HepG2 (cell line): ENCODE data around the gene MEF2A. TPM values are rescaled to one million over a fixed set of nuclear protein-coding genes. Genes with fewer than 3 reads are reported as not detected.

Experiments
- ATAC-seq: fragments of 200-7000 bp; cut with Tn5 transposase; 3 replicates; pipeline ENCODE4 v1.9.1; 2020; ENCODE audit warnings: mild to moderate bottlenecking, moderate library complexity
- BruUV-seq: library from RNA; stranded (reverse); fragments of 400-500 nt; replicated peaks from 2 replicates; lab custom pipeline; 2021; lab: Mats Ljungman, UMichigan
- CTCF ChIA-PET: fragments of 300-600 bp; formaldehyde crosslinking; extraction: SDS; loops from one replicate; lab custom pipeline; 2021; ENCODE audit warnings: low total read pairs, inconsistent platforms, low intra/inter-chr PET ratio; lab: Yijun Ruan, JAX
- POLR2A ChIA-PET: fragments of 350-600 bp; sonication (Branson Sonifier 250); formaldehyde crosslinking; loops from one replicate; lab custom pipeline; 2020; ENCODE audit warnings: antibody characterized with exemption, inconsistent platforms; lab: Yijun Ruan, JAX
- DNase-seq: peaks from one replicate; pipeline ENCODE4 v3.0.0-alpha.2; 2015; ENCODE audit warnings: low spot score
- FAIRE-seq: peaks from 3 replicates; lab custom pipeline; 2011; peaks lifted over from hg19 to GRCh38; lab: Jason Lieb, UNC
- H2AFZ ChIP-seq: one replicate; pipeline ENCODE4 v1.6.1; 2011; ENCODE audit warnings: low read length, inconsistent platforms
- H3K27ac ChIP-seq: fragments of 300-600 bp; 3 replicates; pipeline ENCODE4 v1.8.0; 2011; ENCODE audit warnings: mixed run types, mild to moderate bottlenecking, mixed read lengths, low read length, inconsistent platforms; ENCODE audit not compliant: insufficient read depth; ENCODE audit errors: extremely low read length
- H3K27me3 ChIP-seq, 2 experiments: fragments of 200-600 bp in 1 of 2; 2 replicates in 1 of 2; 3 replicates in 1 of 2; pipeline versions ENCODE4 v1.6.0 to v1.8.0; 2011; ENCODE audit warnings: low read length in 2 of 2, mild to moderate bottlenecking in 2 of 2, moderate library complexity in 2 of 2, inconsistent platforms in 1 of 2; ENCODE audit not compliant: insufficient read depth in 2 of 2, control insufficient read depth in 1 of 2
- H3K36me3 ChIP-seq, 2 experiments: fragments of 200-600 bp in 1 of 2; replicated peaks in 1 of 2; 2 replicates in 1 of 2; 3 replicates in 1 of 2; pipeline versions ENCODE4 v1.5.1 to v1.8.0; 2011; ENCODE audit warnings: low read length in 2 of 2, inconsistent platforms in 1 of 2; ENCODE audit not compliant: insufficient read depth in 2 of 2, control insufficient read depth in 1 of 2
- H3K4me1 ChIP-seq: 2 replicates; pipeline ENCODE4 v1.5.1; 2012; ENCODE audit warnings: low read length, inconsistent platforms; ENCODE audit not compliant: insufficient read depth
- H3K4me2 ChIP-seq: 2 replicates; pipeline ENCODE4 v1.6.0; 2011; ENCODE audit warnings: low read depth, low read length, inconsistent platforms
- H3K4me3 ChIP-seq, 3 experiments: fragments of 200-600 bp in 1 of 3; sonication (generic), shearing (Covaris generic) in 1 of 3; replicated peaks in 1 of 3; 2 replicates each; pipeline ENCODE4 v1.5.1; 2011 to 2016; ENCODE audit warnings: low read length in 3 of 3, inconsistent platforms in 2 of 3, low read depth in 2 of 3, mild to moderate bottlenecking in 2 of 3, control low read depth in 1 of 3, mixed read lengths in 1 of 3; ENCODE audit not compliant: insufficient read depth in 1 of 3
- H3K79me2 ChIP-seq: one replicate; pipeline ENCODE4 v1.6.1; 2011; ENCODE audit warnings: low read length, inconsistent platforms; ENCODE audit not compliant: insufficient read depth
- H3K9ac ChIP-seq: 2 replicates; pipeline ENCODE4 v1.6.0; 2011; ENCODE audit warnings: mild to moderate bottlenecking, low read depth, low read length, inconsistent platforms; ENCODE audit not compliant: insufficient read depth
- H3K9me3 ChIP-seq: 2 replicates; pipeline ENCODE4 v1.5.1; 2012; ENCODE audit warnings: mild to moderate bottlenecking, low read length
- H4K20me1 ChIP-seq: 2 replicates; pipeline ENCODE4 v1.6.0; 2011; ENCODE audit warnings: inconsistent platforms, mild to moderate bottlenecking, low read length, moderate library complexity; ENCODE audit not compliant: insufficient read depth
- HMGA1 ChIP-seq: sonication (generic); formaldehyde crosslinking; conservative IDR thresholded peaks from 2 replicates; pipeline ENCODE4 v1.4.0; 2020; ENCODE audit warnings: missing genetic modification reagents
- HOXA3 ChIP-seq: sonication (generic); formaldehyde crosslinking; IDR thresholded peaks from 2 replicates; pipeline ENCODE4 v1.5.0; 2020; ENCODE audit warnings: missing genetic modification reagents
- KDM1A ChIP-seq: IDR thresholded peaks from 2 replicates; pipeline ENCODE4 v1.6.1; 2016; ENCODE audit warnings: missing compliant biosample characterization
- KDM5B ChIP-seq: sonication (generic); formaldehyde crosslinking; IDR thresholded peaks from 2 replicates; pipeline ENCODE4 v1.4.0; 2020; ENCODE audit warnings: missing genetic modification reagents, mild to moderate bottlenecking, borderline replicate concordance
- MTERF4 ChIP-seq: sonication (generic); formaldehyde crosslinking; IDR thresholded peaks from 2 replicates; pipeline ENCODE4 v1.8.0; 2023; ENCODE audit warnings: mild to moderate bottlenecking, missing genetic modification reagents
- NFYB ChIP-seq: sonication (generic); formaldehyde crosslinking; IDR thresholded peaks from 2 replicates; pipeline ENCODE4 v1.4.0; 2020; ENCODE audit warnings: missing genetic modification reagents
- PAX8 ChIP-seq: sonication (generic); formaldehyde crosslinking; IDR thresholded peaks from 2 replicates; pipeline ENCODE4 v1.8.0; 2022; ENCODE audit warnings: mild to moderate bottlenecking, missing genetic modification reagents, borderline replicate concordance
- PBX3 ChIP-seq: sonication (generic); formaldehyde crosslinking; IDR thresholded peaks from 2 replicates; pipeline ENCODE4 v1.8.1; 2023; ENCODE audit warnings: missing genetic modification reagents, inconsistent platforms, borderline replicate concordance
- POLR2AphosphoS2 ChIP-seq: IDR thresholded peaks from 2 replicates; pipeline ENCODE4 v1.6.1; 2011; ENCODE audit warnings: low read depth, low read length, improper control_type of control experiment
- PRPF4 ChIP-seq: fragments of 200-400 bp; formaldehyde crosslinking; IDR thresholded peaks from 2 replicates; pipeline ENCODE4 v1.6.1; 2016; ENCODE audit warnings: low read length, low read depth; ENCODE audit not compliant: poor library complexity, severe bottlenecking
- TRIM22 ChIP-seq: fragments of 450-650 bp; IDR thresholded peaks from 2 replicates; pipeline ENCODE4 v1.6.1; 2017
- ZHX1 ChIP-seq: sonication (generic); formaldehyde crosslinking; IDR thresholded peaks from 2 replicates; pipeline ENCODE4 v1.8.1; 2022; ENCODE audit warnings: low read depth, mild to moderate bottlenecking, missing genetic modification reagents
- ZNF510 ChIP-seq: sonication (generic); formaldehyde crosslinking; IDR thresholded peaks from 2 replicates; pipeline ENCODE4 v1.4.0; 2020; ENCODE audit warnings: low read depth, mild to moderate bottlenecking, missing genetic modification reagents
- ZNF530 ChIP-seq: sonication (generic); formaldehyde crosslinking; IDR thresholded peaks from 2 replicates; pipeline ENCODE4 v1.5.0; 2020; ENCODE audit warnings: low read depth, mild to moderate bottlenecking, missing genetic modification reagents
- WGBS: methylation state at CpG from one replicate; pipeline ENCODE4 v1.1.6; 2017; ENCODE audit warnings: low lambda C conversion rate; 5-methylcytosine and 5-hydroxymethylcytosine counted together
- in situ Hi-C: cut with HindIII; loops from 2 replicates; pipeline ENCODE4 v1.10.0; 2017; ENCODE audit warnings: low pct_unique_long_range_greater_than_20kb; ENCODE audit not compliant: extremely low pct_ligation_motif_present
- intact Hi-C: fragments of 100-400 bp; cut with micrococcal nuclease; formaldehyde crosslinking; loops from one replicate; pipeline ENCODE4 v1.10.0; 2022; ENCODE audit not compliant: unreplicated experiment
- polyA plus RNA-seq, 8 experiments: library from polyadenylated mRNA; depleted of rRNA in 3 of 8; stranded (reverse) in 7 of 8; unstranded in 1 of 8; fragments of >200 nt; fragmentation: Illumina TruSeq in 4 of 8; extraction: Trizol in 4 of 8; gene quantifications; 2 replicates each; pipeline versions ENCODE4 v1.2.1 to v1.2.3, GENCODE V29; 2011 to 2016; ENCODE audit warnings: low read depth in 4 of 8, missing spikeins in 1 of 8, mixed read lengths in 1 of 8; ENCODE audit not compliant: insufficient read depth in 1 of 8
- total RNA-seq, 5 experiments: library from RNA; depleted of rRNA; stranded (reverse); fragments of >200 nt; fragmentation: Illumina TruSeq; extraction: Trizol; gene quantifications; 2 replicates each; pipeline ENCODE4 v1.2.3, GENCODE V29; 2016; ENCODE audit warnings: low read depth in 1 of 5

Gene MEF2A
- total and polyA plus RNA-seq, 2 of the 13 experiments (the other 11 are each of a cell fraction or from before 2014, with no cell fraction given), result 15.2 to 24.4 TPM

GRCh38 chr15:99719096-99719541 lies 153.3 kb downstream of the MEF2A start:
- H3K9me3 ChIP-seq, result no peaks in the 10 kb centered on the region
- no peak for TF ChIP-seq KDM1A
- no peak for TF ChIP-seq ZNF530 (CRISPR knock-in tag)
- TF ChIP-seq PRPF4, result no peak
- no peak for TF ChIP-seq NFYB (CRISPR knock-in tag)
- TF ChIP-seq TRIM22, result no peak
- no peak for TF ChIP-seq ZHX1 (CRISPR knock-in tag)
- TF ChIP-seq HOXA3 (CRISPR knock-in tag), result no peak
- no peak for TF ChIP-seq MTERF4
- TF ChIP-seq KDM5B (CRISPR knock-in tag), result no peak
- TF ChIP-seq POLR2AphosphoS2, result no peak
- TF ChIP-seq PAX8 (CRISPR knock-in tag), result no peak
- TF ChIP-seq PBX3 (CRISPR knock-in tag), result no peak
- no peak for TF ChIP-seq HMGA1
- TF ChIP-seq ZNF510 (CRISPR knock-in tag), result no peak
- no peak overlapping the region for H3K4me2 ChIP-seq
- H3K27me3 ChIP-seq, result no peaks in the 10 kb centered on the region
- WGBS, result 94% methylated on average over 5 of the region's 5 CpGs
- ChIA-PET CTCF (no interaction called here), POLR2A (no interaction called here)
- H3K79me2 ChIP-seq, result no peaks in the 10 kb centered on the region
- no peaks in the 10 kb centered on the region for H4K20me1 ChIP-seq
- H2AFZ ChIP-seq, result no peak overlapping the region
- H3K4me3 ChIP-seq, result no peak overlapping the region
- peaks cover 15% of the 10 kb centered on the region for H3K4me1 ChIP-seq
- intact Hi-C loops (no loop called here), in situ Hi-C loops (loop anchor here (5.0 to 25.0 kb wide), 2 partner anchors 307 to 452 kb away; no protein-coding TSS in a partner anchor)
- no peak overlapping the region for H3K27ac ChIP-seq
- peaks cover 0 to 1% of the 10 kb centered on the region in 2 experiments; a peak in 1 of 5 replicates for H3K36me3 ChIP-seq
- DNase-seq, result no peak
- BruUV-seq, result no TSS peak
- no peak for FAIRE-seq
- ATAC-seq, result no peak
- no peak overlapping the region for H3K9ac ChIP-seq
